HG03558 (cell line): ENCODE measurements around the gene NBPF9.
"Not testable (repeated sequence)": the region's sequence is repeated elsewhere in the genome, so short reads cannot be mapped to it uniquely, and the experiment has no call there.

ENCODE experiments used
- ATAC-seq: cut with Tn5 transposase; IDR thresholded peaks from one replicate; pipeline ENCODE4 v1.9.1; 2021; ENCODE audit warnings: moderate number of reproducible peaks; ENCODE audit not compliant: unreplicated experiment; ENCODE audit errors: extremely low read depth

The NBPF9 gene

GRCh38 chr1:149103109-149104081 lies at the start of gene NBPF9:
TSS of gene NBPF9 (minus strand) at chr1:149103551. CDS start at chr1:149082139, 21,412 bp downstream.
- not testable (repeated sequence) for ATAC-seq

DNA sequence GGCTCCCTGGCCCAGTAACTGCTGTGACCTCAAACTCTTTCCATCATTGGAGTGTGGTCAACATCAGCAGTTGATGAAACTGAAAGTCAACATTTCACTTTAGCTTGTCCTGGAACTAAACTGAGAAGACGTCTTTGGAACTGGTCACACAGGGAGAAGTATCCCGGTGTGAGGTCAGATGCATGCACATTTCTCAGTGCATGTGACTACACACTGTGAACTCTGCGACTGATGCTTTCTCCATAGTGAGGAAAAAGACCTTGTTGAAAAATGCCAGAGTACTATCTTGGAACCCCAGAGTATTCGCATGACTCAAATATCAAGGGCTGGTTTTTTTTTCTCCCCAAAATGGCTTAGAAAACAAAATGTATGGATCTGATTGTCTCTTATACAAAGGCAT lies 46.6 kb upstream of the NBPF9 start:
- not testable (repeated sequence) for ATAC-seq

GRCh38 chr1:149137585-149137984 lies 34.2 kb upstream of the NBPF9 start:
- ATAC-seq: not testable (repeated sequence)

DNA sequence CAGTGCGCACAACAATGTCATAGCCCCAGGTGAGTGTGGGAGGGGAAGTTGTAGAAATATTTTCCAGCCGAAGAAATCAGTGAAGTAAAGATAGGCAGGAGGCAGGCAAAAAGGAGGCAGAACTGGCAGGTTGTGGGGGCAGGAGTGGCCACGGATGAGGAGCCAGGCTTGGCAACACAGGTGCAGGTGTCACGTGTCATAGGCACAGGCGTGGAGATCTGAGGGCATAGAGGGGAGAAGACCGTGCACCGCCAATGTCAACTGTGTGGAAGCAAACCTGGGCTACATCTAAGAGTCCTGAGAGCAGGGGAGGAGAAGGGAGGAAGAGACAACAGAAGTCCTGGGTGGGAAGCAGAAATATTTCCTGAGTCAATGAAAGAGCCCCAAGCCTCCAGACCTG lies 27.6 kb upstream of the NBPF9 start:
- ATAC-seq: not testable (repeated sequence)

DNA sequence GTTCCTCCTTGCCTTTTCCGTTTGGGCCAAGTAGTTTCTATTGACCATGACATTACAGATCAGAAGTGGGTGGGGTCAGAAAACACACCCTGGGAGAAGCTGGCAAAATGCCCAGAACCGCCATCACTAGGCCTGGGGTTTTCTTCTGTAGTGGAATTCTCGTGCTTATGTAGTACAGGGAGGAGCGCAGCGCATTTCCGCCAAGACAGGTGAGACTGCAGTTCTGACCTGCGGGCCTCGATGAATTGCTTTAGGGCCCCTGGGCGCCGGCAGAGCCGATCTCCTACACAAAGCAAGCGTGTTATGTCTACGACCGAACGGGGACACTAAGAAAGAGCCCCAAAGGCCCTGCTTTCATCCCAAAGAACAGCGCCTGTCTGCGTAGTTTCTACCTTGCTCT lies 25.9 kb upstream of the NBPF9 start:
- ATAC-seq: not testable (repeated sequence)

- not testable (repeated sequence) for ATAC-seq
These were observed 23.3 kb upstream of the NBPF9 start for GRCh38 chr1:149126555-149127145.

- not testable (repeated sequence) for ATAC-seq
These were observed 20.9 kb upstream of the NBPF9 start for GRCh38 chr1:149123948-149124926.

DNA sequence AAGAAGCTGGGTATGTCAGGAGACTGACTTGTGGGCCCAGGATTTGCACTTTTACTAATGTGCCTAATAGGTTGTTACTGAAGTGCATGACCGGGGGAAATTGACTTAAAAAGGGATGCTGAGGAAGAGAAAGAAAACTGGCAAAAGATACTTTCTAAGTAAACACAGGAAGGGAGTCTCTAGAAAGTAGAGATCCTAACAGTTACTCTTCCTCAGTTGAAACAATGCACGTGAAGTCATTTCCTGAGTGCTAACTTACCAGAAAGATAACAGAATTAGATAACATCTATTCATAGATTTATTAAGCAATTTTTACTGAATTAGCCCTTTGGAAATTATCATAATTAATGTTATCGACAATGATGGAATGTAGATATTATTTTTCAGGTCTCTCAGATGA lies 9.5 kb upstream of the NBPF9 start:
- not testable (repeated sequence) for ATAC-seq

DNA sequence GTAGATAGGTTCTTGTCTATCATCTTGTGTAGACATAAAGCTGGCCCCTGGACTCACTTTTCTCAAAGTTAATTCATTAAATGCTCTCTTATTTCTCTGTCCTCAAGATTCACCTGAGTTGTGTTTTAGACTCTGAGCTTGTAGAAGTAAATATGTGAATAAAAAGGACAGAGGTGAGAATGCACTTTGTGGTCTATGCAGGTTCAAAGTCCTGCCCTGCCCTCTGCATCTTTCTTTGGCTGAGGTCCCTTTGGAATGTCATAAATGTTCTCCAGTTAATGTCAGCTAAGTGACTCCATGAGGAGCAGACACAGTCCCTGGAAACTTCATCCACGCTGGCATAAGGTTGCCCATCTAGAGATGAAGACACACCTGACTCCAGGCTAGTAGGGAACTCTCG lies 7.0 kb upstream of the NBPF9 start:
- ATAC-seq: not testable (repeated sequence)

GRCh38 chr1:149102574-149102973 lies 777 bp downstream of the NBPF9 start:
- not testable (repeated sequence) for ATAC-seq

- not testable (repeated sequence) for ATAC-seq
These were observed 5.1 kb downstream of the NBPF9 start for GRCh38 chr1:149098276-149098675.

DNA sequence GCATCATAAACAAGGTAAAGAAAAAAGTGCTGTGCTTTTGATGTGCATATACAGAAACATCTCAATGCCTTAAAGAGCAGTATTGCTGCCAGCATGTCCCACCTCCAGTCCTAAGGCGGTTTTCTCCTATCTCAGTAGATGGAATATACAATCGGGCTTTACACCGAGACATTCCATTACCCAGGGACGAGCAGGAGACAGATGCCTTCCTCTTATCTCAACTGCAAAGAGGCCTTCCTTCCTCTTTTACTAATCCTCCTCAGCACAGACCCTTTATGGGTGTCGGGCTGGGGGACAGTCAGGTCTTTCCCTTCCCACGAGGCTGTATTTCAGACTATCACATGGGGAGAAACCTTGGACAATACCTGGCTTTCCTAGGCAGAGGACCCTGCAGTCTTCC lies 10.2 kb downstream of the NBPF9 start:
- not testable (repeated sequence) for ATAC-seq

- ATAC-seq: not testable (repeated sequence)
These were observed 27.7 kb downstream of the NBPF9 start for GRCh38 chr1:149075505-149076127.

- ATAC-seq: not testable (repeated sequence)
These were observed 38.7 kb downstream of the NBPF9 start for GRCh38 chr1:149064611-149065010.

- ATAC-seq: not testable (repeated sequence)
These were observed 60.3 kb downstream of the NBPF9 start for GRCh38 chr1:149043056-149043455.

DNA sequence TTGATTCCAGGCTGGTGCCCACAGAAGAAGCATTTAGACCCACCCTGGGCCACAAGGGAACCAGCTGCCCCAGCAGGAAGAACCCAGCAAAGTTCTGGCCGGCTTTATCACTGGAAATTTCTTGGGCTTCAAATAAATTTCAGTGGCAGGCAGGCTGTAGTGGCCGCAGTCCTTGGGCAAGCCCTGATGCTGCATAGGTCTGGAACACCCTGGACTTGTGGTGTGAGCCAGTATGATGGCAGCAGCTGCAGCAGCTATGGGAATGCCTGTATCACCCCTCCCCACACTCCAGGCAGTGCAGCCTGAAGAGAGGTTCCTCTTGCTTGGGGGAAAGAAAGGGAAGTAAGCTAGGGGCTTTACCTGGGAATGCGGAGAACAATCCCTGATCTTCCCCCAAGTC lies 69.4 kb downstream of the NBPF9 start:
- ATAC-seq: not testable (repeated sequence)

GRCh38 chr1:149024327-149024726 lies 79.0 kb downstream of the NBPF9 start:
- ATAC-seq: not testable (repeated sequence)

GRCh38 chr1:149018577-149018976 lies 84.8 kb downstream of the NBPF9 start:
- ATAC-seq: not testable (repeated sequence)

GRCh38 chr1:149016626-149017025 lies 86.7 kb downstream of the NBPF9 start:
- not testable (repeated sequence) for ATAC-seq

GRCh38 chr1:149015522-149015921 lies 87.8 kb downstream of the NBPF9 start:
- not testable (repeated sequence) for ATAC-seq
